ENCODE measurements around the gene RAB33B.
"Not testable (repeated sequence)": the region's sequence is repeated elsewhere in the genome, so short reads cannot be mapped to it uniquely, and the experiment has no call there.

The RAB33B gene

GRCh38 chr4:139465922-139466321 is 12.0 kb downstream of the RAB33B start:
- no peak for DNase-seq

- not testable (repeated sequence) for DNase-seq
Measured at GRCh38 chr4:139468756-139469155, 14.8 kb downstream of the RAB33B start.

DNA sequence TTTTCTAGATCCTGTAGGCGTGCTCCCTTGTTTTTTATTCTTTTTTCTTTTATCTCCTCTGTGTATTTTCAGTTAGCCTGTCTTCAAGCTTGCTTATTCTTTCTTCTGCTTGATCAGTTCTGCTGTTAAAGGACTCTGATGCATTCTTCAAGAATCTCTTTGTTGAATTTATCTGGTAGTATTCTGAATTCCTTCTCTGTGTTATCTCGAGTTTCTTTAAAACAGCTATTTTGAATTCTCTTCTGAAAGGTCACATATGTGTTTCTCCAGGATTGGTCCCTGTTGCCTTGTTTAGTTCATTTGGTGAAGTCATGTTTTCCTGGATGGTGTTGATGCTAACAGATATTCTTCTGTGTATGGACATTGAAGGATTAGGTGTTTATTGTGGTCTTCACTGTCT is 15.3 kb downstream of the RAB33B start:
- DNase-seq, result no peak

- DNase-seq, result no peak
Measured at GRCh38 chr4:139469869-139470268, 15.9 kb downstream of the RAB33B start.

DNA sequence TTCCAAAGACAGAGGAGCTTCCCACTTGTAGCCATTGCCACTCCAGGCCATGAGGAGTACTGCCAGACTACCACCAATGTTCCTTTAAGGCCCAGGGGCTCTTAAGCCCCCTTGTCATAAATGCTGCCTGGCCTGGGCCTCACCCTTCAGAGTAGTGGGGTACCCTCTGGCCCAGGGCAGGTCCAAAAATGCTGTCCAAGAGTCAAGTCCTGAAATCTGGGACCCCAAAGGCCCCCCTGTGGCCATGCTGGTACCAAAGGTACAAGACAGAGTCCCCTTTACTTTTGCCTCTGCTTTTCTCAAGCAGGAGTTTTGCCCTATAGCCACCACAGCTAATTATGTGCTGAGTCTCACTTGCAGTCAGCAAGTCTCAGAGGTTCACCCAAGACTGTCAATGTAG is 16.4 kb downstream of the RAB33B start:
- DNase-seq, result no peak

DNA sequence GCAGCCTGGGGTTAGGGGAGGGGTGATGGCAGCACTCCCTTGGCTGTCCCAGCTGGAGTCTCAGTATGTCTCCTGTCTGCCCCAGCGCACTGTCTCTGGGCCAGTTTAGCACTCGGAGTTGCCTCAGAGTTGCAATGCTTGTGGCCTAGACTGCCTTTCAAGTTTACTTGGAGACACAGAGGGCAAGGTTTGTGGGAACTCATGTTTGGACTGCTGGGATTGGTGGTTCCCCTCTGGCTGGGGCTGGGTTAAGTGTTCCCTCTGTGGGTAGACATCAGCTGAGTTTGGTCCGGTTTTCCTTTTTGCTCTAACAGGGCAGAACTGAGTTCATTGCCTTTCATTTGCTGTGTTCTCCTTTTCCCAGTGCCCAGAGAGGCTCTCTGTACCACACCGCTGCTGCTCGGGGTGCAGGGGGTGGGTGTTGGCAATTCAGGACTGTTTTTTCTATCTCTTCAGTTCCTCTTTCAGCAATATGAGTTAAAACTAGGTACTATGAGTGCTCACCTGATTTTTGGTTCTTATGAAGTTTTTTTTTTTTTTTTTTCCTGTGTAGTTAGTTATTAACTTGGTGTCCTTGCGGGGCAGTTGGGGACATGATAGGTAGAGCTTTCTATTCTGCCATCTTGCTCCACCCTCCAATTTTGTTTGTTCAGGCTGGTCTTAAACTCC is 17.2 kb downstream of the RAB33B start:
- no peak for DNase-seq

DNA sequence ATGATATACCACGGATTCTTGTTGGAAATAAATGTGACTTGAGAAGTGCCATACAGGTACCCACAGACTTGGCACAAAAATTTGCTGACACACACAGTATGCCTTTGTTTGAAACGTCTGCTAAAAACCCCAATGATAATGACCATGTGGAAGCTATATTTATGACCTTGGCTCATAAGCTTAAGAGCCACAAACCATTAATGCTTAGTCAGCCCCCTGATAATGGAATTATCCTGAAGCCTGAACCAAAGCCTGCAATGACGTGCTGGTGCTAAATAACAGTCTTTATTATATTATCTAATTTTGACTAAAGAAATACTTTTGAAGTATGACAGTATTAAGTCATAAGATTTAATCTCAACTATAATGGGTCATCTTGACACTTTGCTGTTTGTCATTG is 18.9 kb downstream of the RAB33B start:
- no peak for DNase-seq

GRCh38 chr4:139476363-139476762 is 22.4 kb downstream of the RAB33B start:
- no peak for DNase-seq

GRCh38 chr4:139481465-139481864 is 27.5 kb downstream of the RAB33B start:
- DNase-seq, result no peak

GRCh38 chr4:139483000-139483399 is 29.1 kb downstream of the RAB33B start:
- DNase-seq, result no peak

- DNase-seq, result no peak
Measured at GRCh38 chr4:139484783-139485311, 30.9 kb downstream of the RAB33B start.

- DNase-seq, result no peak
Measured at GRCh38 chr4:139488442-139488841, 34.5 kb downstream of the RAB33B start.

DNA sequence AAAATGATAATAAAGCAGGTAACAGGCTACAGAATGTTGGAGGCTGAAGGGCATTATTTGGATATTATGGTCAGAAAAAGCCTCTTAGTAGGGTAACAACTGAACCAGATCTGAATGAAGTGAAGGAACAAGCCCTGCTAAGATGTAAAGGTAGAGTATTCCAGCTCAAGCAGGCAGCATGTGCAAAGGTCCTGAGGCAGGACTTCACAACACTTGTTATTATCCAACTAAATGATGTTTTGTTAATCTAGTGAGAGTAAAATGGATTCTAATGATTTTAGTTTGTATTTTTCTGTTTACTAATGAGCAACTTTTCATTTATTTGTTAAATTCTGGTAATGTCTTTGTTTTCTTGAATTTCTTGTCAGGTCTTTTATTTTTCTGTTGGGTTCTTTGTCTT is 35.7 kb downstream of the RAB33B start:
- no peak for DNase-seq

- no peak for DNase-seq
Measured at GRCh38 chr4:139492429-139492828, 38.5 kb downstream of the RAB33B start.

DNA sequence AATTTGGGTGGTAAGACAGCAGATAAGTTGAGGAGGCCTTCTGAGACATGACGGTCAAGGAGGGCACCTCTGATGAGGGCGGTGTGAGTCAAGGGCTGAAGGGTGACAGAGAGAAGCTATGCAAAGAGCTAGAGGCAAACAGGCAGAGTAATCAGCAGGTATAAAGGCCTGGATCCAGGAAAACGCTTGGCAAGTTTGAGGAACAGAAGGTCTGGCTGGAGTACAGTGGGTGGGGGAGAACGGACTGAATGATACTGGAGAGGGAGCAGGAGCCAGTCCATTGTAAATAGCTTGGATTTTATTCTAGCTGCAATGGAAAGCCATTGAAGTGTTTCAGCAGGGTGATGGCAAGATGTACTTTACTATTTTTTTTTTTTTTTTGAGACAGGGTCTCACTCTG is 39.3 kb downstream of the RAB33B start:
- no peak for DNase-seq

DNA sequence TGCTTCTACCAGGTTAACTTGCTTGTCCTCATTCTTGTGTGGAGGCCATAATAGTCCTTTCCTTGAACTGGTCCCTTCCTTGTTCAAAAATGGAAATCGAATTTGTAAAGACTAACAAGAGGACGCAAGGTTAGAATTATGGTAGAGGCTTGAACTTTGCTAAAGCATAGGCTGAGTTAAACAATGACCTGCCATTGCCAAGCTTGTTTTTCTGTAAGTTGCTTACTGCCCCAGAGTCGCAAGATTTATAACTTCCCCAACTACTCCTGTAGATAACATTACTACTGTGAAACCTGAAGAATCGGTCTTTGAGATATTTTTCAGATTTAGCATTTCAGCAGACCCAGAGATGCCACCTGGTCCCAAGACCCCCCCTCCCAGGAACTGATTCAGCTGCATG is 45.3 kb downstream of the RAB33B start:
- DNase-seq, result no peak

DNA sequence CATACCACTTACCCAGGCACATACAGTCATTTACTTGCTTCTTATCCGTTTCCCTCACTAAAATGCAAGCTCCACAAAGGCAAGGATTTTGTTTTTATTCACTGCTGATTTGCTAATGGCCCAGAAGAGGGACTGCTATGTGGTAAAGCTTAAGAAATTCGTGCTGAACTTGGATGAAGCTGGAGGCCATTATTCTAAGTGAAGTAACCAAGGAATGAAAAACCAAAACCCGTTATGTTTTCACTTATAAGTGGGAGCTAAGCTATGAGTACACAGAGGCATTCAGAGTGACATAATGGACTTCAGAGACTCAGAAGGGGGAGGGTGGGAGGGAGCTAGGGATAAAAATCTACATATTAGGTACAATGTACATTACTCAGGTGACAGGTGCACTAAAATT is 47.2 kb downstream of the RAB33B start:
- DNase-seq, result no peak

DNA sequence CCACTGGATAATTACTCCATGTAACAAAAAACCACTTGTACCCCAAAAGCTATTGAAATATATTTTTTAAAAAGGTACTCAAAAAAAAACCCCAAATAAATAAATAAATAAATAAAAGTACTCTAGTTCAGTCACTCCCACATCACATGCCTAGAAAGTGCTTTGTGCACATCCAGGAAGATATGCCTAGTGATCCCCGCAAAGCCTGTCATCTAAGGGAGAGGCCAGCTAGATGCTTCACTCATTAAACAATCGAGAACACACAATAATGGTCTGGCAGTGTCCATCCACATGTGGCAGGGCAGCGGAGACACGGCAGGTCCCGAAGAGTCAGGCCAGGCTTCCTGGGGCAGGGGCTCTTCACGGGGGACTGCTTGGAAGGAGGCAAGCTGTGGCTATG is 47.6 kb downstream of the RAB33B start:
- no peak for DNase-seq

- no peak for DNase-seq
Measured at GRCh38 chr4:139501927-139502899, 48.3 kb downstream of the RAB33B start.

GRCh38 chr4:139503622-139504166 is 49.8 kb downstream of the RAB33B start:
- DNase-seq, result no peak

DNA sequence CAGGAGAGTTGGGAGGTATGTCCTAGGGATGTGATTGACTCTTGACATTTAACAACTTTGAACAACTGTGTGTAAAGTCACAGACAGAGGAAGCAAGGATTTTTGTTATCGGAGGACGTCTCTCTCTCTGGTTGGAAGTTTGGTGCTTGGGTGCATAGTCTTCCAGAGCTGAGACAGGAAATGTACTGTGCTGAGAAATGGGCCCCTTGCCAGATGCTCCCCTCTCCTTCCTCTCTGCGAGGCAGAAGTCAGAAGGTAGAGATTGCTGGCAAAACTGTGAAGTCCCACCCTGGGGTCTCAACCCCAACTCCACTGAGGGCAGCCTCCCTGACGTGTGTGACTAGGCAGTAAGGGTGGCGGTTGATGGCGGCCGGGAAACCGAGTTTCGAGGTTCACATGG is 52.9 kb downstream of the RAB33B start:
- no peak for DNase-seq

GRCh38 chr4:139508581-139509237 is 54.8 kb downstream of the RAB33B start:
- DNase-seq, result no peak

DNA sequence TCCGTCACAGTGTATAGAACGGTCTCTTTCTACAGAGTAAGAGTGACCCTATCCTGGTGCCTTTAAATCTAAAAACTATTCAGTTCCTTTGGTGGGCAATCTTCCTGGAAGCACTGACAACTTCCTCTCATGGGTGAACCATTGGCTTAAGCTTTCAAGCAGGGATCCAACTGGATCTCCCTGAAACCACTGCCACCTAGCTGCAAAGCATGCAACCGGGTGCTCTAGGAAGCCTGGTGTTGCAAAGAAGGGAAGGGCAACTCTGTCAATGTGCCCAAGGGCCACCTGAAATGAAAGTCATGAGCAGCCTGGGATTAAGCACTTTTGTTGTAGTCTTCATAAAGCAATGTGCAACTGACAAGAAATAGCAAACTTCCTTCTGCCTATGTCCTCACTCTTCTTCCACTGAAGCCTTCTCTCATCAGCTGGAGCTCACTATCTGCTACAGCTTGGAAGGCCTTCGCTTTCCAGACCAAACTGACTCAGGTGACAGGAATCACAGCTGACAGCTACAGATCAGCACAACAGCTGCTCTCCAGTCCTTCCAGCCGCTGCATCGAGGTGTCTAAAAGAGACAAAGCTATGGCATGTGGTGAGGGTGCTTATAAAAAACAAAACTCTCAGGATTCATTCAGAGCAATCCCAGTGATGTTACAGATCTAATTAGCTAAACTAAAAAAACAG is 55.9 kb downstream of the RAB33B start:
- DNase-seq, result no peak

All from NCI-H2081 treated with DMSO at 0.1 percent for 48 hours (cell line).